Uterus (tissue), 2 donors: ENCODE results near the gene TMEM127.

Source experiments
- POLR2A ChIP-seq, 2 donors: fragments of 450-650 bp; IDR thresholded peaks; one replicate each; pipeline ENCODE4 v1.6.1; 2016; ENCODE audit warnings: antibody characterized with exemption in 2 of 2, mild to moderate bottlenecking in 1 of 2, moderate library complexity in 1 of 2
- TF ChIP-seq, protein P1 (sequence below), 4 experiments: fragments of 200-600 bp in 2 of 4; fragments of 450-650 bp in 2 of 4; sonication (generic) in 2 of 4; IDR thresholded peaks; one replicate each; pipeline ENCODE4 v1.5.1; 2016 to 2019; ENCODE audit warnings: antibody characterized with exemption in 4 of 4, mild to moderate bottlenecking in 2 of 4, moderate library complexity in 1 of 4

DNA sequence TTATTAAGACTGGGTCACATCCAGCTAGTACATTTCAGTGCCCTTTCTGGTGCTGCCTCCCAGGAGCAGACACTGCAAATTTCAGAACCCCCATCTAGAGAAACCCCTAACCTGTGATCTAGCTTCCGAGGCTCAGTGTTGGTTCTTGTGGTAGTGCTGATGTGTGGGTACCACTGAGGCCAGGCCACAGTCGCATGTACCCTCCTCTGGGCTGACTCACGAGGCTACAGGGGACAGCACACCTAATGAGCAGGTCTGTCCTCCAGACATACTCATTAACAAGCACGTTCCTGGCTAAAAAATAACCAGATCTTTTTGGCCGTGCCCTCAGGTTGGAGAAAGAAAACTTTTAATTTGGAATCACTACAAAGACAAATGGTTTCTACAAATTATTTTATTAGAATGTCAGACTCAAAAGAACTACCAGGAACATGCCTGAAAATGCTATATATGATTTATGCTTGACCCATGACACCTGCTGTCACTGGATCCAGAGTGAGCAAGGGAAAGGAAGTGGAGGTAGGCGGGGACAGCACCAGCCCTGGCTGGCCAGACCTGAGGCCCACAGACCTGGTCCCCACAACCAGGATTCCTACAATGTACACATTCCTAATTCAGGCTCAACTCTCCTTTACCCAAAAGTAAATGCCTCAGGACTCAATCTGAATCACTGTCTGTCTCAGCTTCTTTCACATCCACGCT, 8.7 kb upstream of the TMEM127 start:
- TF ChIP-seq, protein P1, sequence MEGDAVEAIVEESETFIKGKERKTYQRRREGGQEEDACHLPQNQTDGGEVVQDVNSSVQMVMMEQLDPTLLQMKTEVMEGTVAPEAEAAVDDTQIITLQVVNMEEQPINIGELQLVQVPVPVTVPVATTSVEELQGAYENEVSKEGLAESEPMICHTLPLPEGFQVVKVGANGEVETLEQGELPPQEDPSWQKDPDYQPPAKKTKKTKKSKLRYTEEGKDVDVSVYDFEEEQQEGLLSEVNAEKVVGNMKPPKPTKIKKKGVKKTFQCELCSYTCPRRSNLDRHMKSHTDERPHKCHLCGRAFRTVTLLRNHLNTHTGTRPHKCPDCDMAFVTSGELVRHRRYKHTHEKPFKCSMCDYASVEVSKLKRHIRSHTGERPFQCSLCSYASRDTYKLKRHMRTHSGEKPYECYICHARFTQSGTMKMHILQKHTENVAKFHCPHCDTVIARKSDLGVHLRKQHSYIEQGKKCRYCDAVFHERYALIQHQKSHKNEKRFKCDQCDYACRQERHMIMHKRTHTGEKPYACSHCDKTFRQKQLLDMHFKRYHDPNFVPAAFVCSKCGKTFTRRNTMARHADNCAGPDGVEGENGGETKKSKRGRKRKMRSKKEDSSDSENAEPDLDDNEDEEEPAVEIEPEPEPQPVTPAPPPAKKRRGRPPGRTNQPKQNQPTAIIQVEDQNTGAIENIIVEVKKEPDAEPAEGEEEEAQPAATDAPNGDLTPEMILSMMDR (IDR thresholded peaks at IDR 0.05): no peak
- no peak for TF ChIP-seq POLR2A (IDR thresholded peaks at IDR 0.05)
